Hepatocyte (in vitro differentiated cells): ENCODE results near the gene PLXND1. TPM values are rescaled to one million over a fixed set of nuclear protein-coding genes. Genes with fewer than 3 reads are reported as not detected.

Experiments
- DNase-seq: peaks from one replicate; pipeline ENCODE4 v3.0.0-alpha.2; 2016; ENCODE audit warnings: low spot score
- H2AFZ ChIP-seq: fragments of 200-600 bp; sonication (generic); 2 replicates; pipeline ENCODE4 v1.6.0; 2016; ENCODE audit warnings: antibody characterized with exemption, mild to moderate bottlenecking
- H3K27ac ChIP-seq: fragments of 200-600 bp; sonication (generic); 2 replicates; pipeline ENCODE4 v1.5.1; 2016; ENCODE audit warnings: mild to moderate bottlenecking
- H3K27me3 ChIP-seq: fragments of 200-600 bp; sonication (generic); 2 replicates; pipeline ENCODE4 v1.6.1; 2016
- H3K36me3 ChIP-seq: fragments of 200-600 bp; sonication (generic); replicated peaks from 2 replicates; pipeline ENCODE4 v1.5.1; 2016; ENCODE audit warnings: low read depth; ENCODE audit not compliant: insufficient read depth
- H3K4me1 ChIP-seq: fragments of 200-600 bp; sonication (generic); 2 replicates; pipeline ENCODE4 v1.5.1; 2016; ENCODE audit warnings: mild to moderate bottlenecking, moderate library complexity; ENCODE audit not compliant: insufficient read depth
- H3K4me2 ChIP-seq: fragments of 200-600 bp; sonication (generic); 2 replicates; pipeline ENCODE4 v1.6.0; 2016
- H3K4me3 ChIP-seq: fragments of 200-600 bp; sonication (generic); 2 replicates; pipeline ENCODE4 v1.5.1; 2016; ENCODE audit warnings: mild to moderate bottlenecking
- H3K79me2 ChIP-seq: fragments of 200-600 bp; sonication (generic); 2 replicates; pipeline ENCODE4 v1.6.0; 2017; ENCODE audit warnings: mild to moderate bottlenecking
- H3K9me2 ChIP-seq: fragments of 200-600 bp; sonication (generic); replicated peaks from 2 replicates; pipeline ENCODE4 v1.6.0; 2017; ENCODE audit warnings: mild to moderate bottlenecking; ENCODE audit not compliant: insufficient read depth
- H3K9me3 ChIP-seq: fragments of 200-600 bp; sonication (generic); 2 replicates; pipeline ENCODE4 v1.5.1; 2016; ENCODE audit warnings: low read depth, mild to moderate bottlenecking
- H4K20me1 ChIP-seq: fragments of 200-600 bp; sonication (generic); 2 replicates; pipeline ENCODE4 v1.6.0; 2016; ENCODE audit warnings: mild to moderate bottlenecking; ENCODE audit not compliant: insufficient read depth, poor library complexity, severe bottlenecking
- CTCF ChIP-seq: fragments of 200-600 bp; sonication (generic); IDR thresholded peaks from 2 replicates; pipeline ENCODE4 v1.5.1; 2016; ENCODE audit warnings: antibody characterized with exemption, mild to moderate bottlenecking; ENCODE audit not compliant: poor library complexity
- EZH2 ChIP-seq: fragments of 200-600 bp; sonication (generic); IDR thresholded peaks from 2 replicates; pipeline ENCODE4 v1.6.1; 2016; ENCODE audit warnings: antibody characterized with exemption, mild to moderate bottlenecking, borderline replicate concordance
- EZH2phosphoT487 ChIP-seq: fragments of 200-600 bp; sonication (generic); IDR thresholded peaks from one replicate; pipeline ENCODE4 v1.6.1; 2018; ENCODE audit warnings: antibody characterized with exemption, mild to moderate bottlenecking, low read depth, moderate library complexity; ENCODE audit not compliant: unreplicated experiment, severe bottlenecking
- WGBS: methylation state at CpG from one replicate; pipeline ENCODE4 v1.1.6; 2016; ENCODE audit warnings: low lambda C conversion rate; ENCODE audit errors: missing lambda C conversion rate; 5-methylcytosine and 5-hydroxymethylcytosine counted together
- polyA plus RNA-seq: library from polyadenylated mRNA; unstranded; fragments of >200 nt; fragmentation: Nextera tagmentation; extraction: Ambion mirVana; gene quantifications from 2 replicates; pipeline ENCODE4 v1.2.1, GENCODE V29; 2016
- total RNA-seq: library from RNA; depleted of rRNA; stranded (reverse); fragments of >200 nt; gene quantifications from 2 replicates; pipeline ENCODE4 v1.2.3, GENCODE V29; 2014

PLXND1 gene
- total and polyA plus RNA-seq, 2 experiments from 2014 or later: 36.3 to 45.3 TPM

- Histone ChIP-seq H3K27me3 (no peaks in the 10 kb centered on the region), H3K9me3 (no peaks in the 10 kb centered on the region), H3K27ac (no peak overlapping the region), H3K79me2 (no peaks in the 10 kb centered on the region), H3K9me2 (no peaks in the 10 kb centered on the region), H3K4me2 (no peak overlapping the region), H3K4me1 (peaks cover 23% of the 10 kb centered on the region), H3K36me3 (no peaks in the 10 kb centered on the region), H4K20me1 (no peaks in the 10 kb centered on the region), H2AFZ (no peak overlapping the region), H3K4me3 (no peak overlapping the region)
- WGBS: 93% methylated on average over 11 of the region's 11 CpGs
- DNase-seq: no peak
- no peak for TF ChIP-seq EZH2
Measured at GRCh38 chr3:129624347-129625071, 18.0 kb upstream of the PLXND1 start.

GRCh38 chr3:129623447-129624118 lies 17.1 kb upstream of the PLXND1 start:
- DNase-seq: peak; percentile 51
- Histone ChIP-seq H3K9me3 (no peaks in the 10 kb centered on the region), H4K20me1 (no peaks in the 10 kb centered on the region), H3K36me3 (no peaks in the 10 kb centered on the region), H3K4me3 (no peak overlapping the region), H3K79me2 (no peaks in the 10 kb centered on the region), H3K4me1 (peaks cover 23% of the 10 kb centered on the region), H2AFZ (no peak overlapping the region), H3K4me2 (no peak overlapping the region), H3K27ac (no peak overlapping the region), H3K9me2 (no peaks in the 10 kb centered on the region), H3K27me3 (no peaks in the 10 kb centered on the region)
- TF ChIP-seq EZH2phosphoT487 (no peak), CTCF (no peak)
- 59% methylated on average over 16 of the region's 17 CpGs for WGBS

- 99% methylated on average over 10 of the region's 10 CpGs for WGBS
- H3K4me3 ChIP-seq: no peak overlapping the region
- H3K36me3 ChIP-seq: no peaks in the 10 kb centered on the region
- H3K4me2 ChIP-seq: no peak overlapping the region
- H2AFZ ChIP-seq: no peak overlapping the region
- peaks cover 23% of the 10 kb centered on the region for H3K4me1 ChIP-seq
- no peak overlapping the region for H3K27ac ChIP-seq
- H3K9me2 ChIP-seq: no peaks in the 10 kb centered on the region
- H3K27me3 ChIP-seq: no peaks in the 10 kb centered on the region
- no peaks in the 10 kb centered on the region for H4K20me1 ChIP-seq
- no peaks in the 10 kb centered on the region for H3K9me3 ChIP-seq
- no peak for DNase-seq
- no peaks in the 10 kb centered on the region for H3K79me2 ChIP-seq
- TF ChIP-seq CTCF (no peak), EZH2 (no peak), EZH2phosphoT487 (no peak)
Measured at GRCh38 chr3:129622933-129623332, 16.5 kb upstream of the PLXND1 start.

- no peak for TF ChIP-seq EZH2phosphoT487
- TF ChIP-seq CTCF: no peak
- no peak for TF ChIP-seq EZH2
- Histone ChIP-seq H3K4me1 (peaks cover 18% of the 10 kb centered on the region), H3K27me3 (no peaks in the 10 kb centered on the region), H4K20me1 (no peaks in the 10 kb centered on the region), H3K79me2 (no peaks in the 10 kb centered on the region), H2AFZ (no peak overlapping the region), H3K27ac (no peak overlapping the region), H3K36me3 (no peaks in the 10 kb centered on the region), H3K4me3 (no peak overlapping the region), H3K4me2 (no peak overlapping the region), H3K9me3 (no peaks in the 10 kb centered on the region), H3K9me2 (no peaks in the 10 kb centered on the region)
- no peak for DNase-seq
- 76% methylated on average over 12 of the region's 12 CpGs for WGBS
Measured at GRCh38 chr3:129622226-129622874, 15.9 kb upstream of the PLXND1 start.
